PC-9 (cell line): ENCODE measurements around the gene MRPL55.

ENCODE experiments used
- EZH2 ChIP-seq: fragments of 200-600 bp; sonication (generic); IDR thresholded peaks from 2 replicates; pipeline ENCODE4 v1.8.0; 2017; ENCODE audit warnings: antibody characterized with exemption, low read depth
- TF ChIP-seq, protein P1 (sequence below): fragments of 200-600 bp; sonication (generic); conservative IDR thresholded peaks from 2 replicates; pipeline ENCODE4 v1.6.1; 2017; ENCODE audit warnings: mixed run types, antibody characterized with exemption, mild to moderate bottlenecking, moderate library complexity

DNA sequence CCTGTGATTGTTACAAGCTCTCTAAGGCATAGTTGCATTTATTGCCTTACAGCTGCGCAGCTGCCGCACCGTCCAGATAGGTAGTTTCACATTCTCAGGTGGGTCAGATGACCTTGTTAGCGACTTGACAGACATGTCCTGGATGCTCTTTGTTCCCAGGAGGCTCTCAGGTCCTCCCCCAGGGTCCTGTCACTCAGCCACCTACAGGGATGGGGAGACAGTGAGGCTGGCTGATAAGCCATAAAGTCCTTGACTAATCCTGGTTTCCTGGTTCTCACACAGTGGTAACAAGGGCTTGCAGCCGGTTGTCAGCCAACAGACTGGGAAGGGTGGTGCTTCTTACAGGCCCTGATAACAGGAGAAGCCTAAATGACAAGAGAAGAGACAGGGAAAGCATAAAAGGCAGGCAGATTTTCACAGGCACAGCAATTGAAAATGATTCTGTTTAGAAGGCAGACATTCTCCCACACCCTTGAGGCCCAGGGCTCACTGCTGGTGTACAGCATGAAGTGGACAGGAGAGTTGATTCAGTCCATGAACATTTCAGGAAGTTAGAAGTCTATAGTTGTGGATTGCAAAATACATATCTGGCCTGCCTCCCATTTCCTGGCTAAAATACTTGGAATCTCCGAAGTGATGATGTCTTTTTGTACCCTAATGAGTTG, 23.7 kb downstream of the MRPL55 start:
- TF ChIP-seq, protein P1, sequence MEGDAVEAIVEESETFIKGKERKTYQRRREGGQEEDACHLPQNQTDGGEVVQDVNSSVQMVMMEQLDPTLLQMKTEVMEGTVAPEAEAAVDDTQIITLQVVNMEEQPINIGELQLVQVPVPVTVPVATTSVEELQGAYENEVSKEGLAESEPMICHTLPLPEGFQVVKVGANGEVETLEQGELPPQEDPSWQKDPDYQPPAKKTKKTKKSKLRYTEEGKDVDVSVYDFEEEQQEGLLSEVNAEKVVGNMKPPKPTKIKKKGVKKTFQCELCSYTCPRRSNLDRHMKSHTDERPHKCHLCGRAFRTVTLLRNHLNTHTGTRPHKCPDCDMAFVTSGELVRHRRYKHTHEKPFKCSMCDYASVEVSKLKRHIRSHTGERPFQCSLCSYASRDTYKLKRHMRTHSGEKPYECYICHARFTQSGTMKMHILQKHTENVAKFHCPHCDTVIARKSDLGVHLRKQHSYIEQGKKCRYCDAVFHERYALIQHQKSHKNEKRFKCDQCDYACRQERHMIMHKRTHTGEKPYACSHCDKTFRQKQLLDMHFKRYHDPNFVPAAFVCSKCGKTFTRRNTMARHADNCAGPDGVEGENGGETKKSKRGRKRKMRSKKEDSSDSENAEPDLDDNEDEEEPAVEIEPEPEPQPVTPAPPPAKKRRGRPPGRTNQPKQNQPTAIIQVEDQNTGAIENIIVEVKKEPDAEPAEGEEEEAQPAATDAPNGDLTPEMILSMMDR = no peak
- no peak for TF ChIP-seq EZH2
